Measurements from ENCODE around the gene USP24.

GRCh38 chr1:55081905-55082296 lies 133.3 kb downstream of the USP24 start:
- TF ChIP-seq CTCF (optimal IDR thresholded peaks at IDR 0.05 in 1 of 3, IDR thresholded peaks at IDR 0.05 in 1 of 3, conservative IDR thresholded peaks at IDR 0.05 in 1 of 3; ENCODE audit: extremely low read depth in 1 of 3, insufficient read depth in 2 of 3, low read length in 3 of 3) (no peak), EZH2 (IDR thresholded peaks at IDR 0.05; ENCODE audit: low read length) (no peak)

All from keratinocyte (primary cell).